ENCODE data around the gene TM9SF4. TPM values are rescaled to one million over a fixed set of nuclear protein-coding genes. Genes with fewer than 3 reads are reported as not detected.

Gene TM9SF4
- total and polyA plus RNA-seq, 2 of the 8 experiments (the other 6 are each of a cell fraction or from before 2014, with no cell fraction given): 38.4 to 68.7 TPM

GRCh38 chr20:32098786-32099185 is 10.7 kb upstream of the TM9SF4 start:
- no peak for DNase-seq (ENCODE audit: low read depth in 1 of 2, low spot score in 2 of 2)
- H2AFZ ChIP-seq (ENCODE audit: low read length): no peak overlapping the region
- no peak for TF ChIP-seq TEAD4 (IDR thresholded peaks at IDR 0.05; ENCODE audit: low read depth, low read length)
- TF ChIP-seq ASH2L (IDR thresholded peaks at IDR 0.05; ENCODE audit: low read length): no peak
- no peak for TF ChIP-seq CHD2 (IDR thresholded peaks at IDR 0.05; ENCODE audit: low read length)
- no peak for TF ChIP-seq SIX5 (IDR thresholded peaks at IDR 0.05; ENCODE audit: low read depth, low read length)
- TF ChIP-seq RNF2 (IDR thresholded peaks at IDR 0.05; ENCODE audit: borderline replicate concordance, low read depth, low read length, missing control alignments, poor library complexity, severe bottlenecking): no peak
- TF ChIP-seq GTF2F1 (IDR thresholded peaks at IDR 0.05; ENCODE audit: borderline replicate concordance, low read depth, low read length): no peak
- no peak for TF ChIP-seq RFX5 (IDR thresholded peaks at IDR 0.05; ENCODE audit: borderline replicate concordance, low read depth, low read length)
- no peak for TF ChIP-seq KDM5A (IDR thresholded peaks at IDR 0.05; ENCODE audit: low read length)
- TF ChIP-seq CTBP2 (IDR thresholded peaks at IDR 0.05; ENCODE audit: borderline replicate concordance, insufficient read depth, insufficient read length, low read length): no peak
- TF ChIP-seq RBBP5 (IDR thresholded peaks at IDR 0.05; ENCODE audit: borderline replicate concordance, low read depth, low read length): no peak
- TF ChIP-seq FOSL1 (IDR thresholded peaks at IDR 0.05; ENCODE audit: insufficient read depth, low read depth, low read length): no peak
- TF ChIP-seq HDAC2 (IDR thresholded peaks at IDR 0.05; ENCODE audit: borderline replicate concordance in 1 of 2, low read depth in 2 of 2, low read length in 2 of 2): no peak
- TF ChIP-seq CEBPB (IDR thresholded peaks at IDR 0.05; ENCODE audit: low read depth, low read length): no peak

More at GRCh38 chr20:32098786-32099185, 10.7 kb upstream of the TM9SF4 start:
- Histone ChIP-seq H4K8ac (ENCODE audit: extremely low read depth, insufficient read depth, low read length) (no peak overlapping the region), H4K20me1 (replicated peaks in 1 of 2; ENCODE audit: control insufficient read depth in 1 of 2, insufficient read depth in 2 of 2, low read length in 2 of 2) (no peaks in the 10 kb centered on the region), H3K9me3 (ENCODE audit: insufficient read depth in 2 of 2, low read depth in 1 of 2, low read length in 1 of 2) (no peaks in the 10 kb centered on the region), H2AK5ac (ENCODE audit: low read depth, low read length) (no peak overlapping the region), H2BK5ac (ENCODE audit: low read depth, low read length) (no peak overlapping the region), H2BK12ac (ENCODE audit: low read depth, low read length) (no peak overlapping the region), H3K27ac (ENCODE audit: low read depth, low read length) (no peak overlapping the region), H3K4me1 (replicated peaks in 1 of 4; ENCODE audit: control insufficient read depth in 3 of 4, insufficient read depth in 4 of 4, low read length in 3 of 4) (no peaks in the 10 kb centered on the region; a peak in 1 of 7 replicates), H2BK15ac (ENCODE audit: low read length) (no peak overlapping the region), H3K79me2 (ENCODE audit: control insufficient read depth in 1 of 2, insufficient read depth in 2 of 2, low read length in 2 of 2) (no peaks in the 10 kb centered on the region), H3K14ac (ENCODE audit: insufficient read length) (no peak overlapping the region), H3K4me3 (ENCODE audit: extremely low read depth in 1 of 4, insufficient read depth in 2 of 4, low read depth in 3 of 4, low read length in 4 of 4) (no peak overlapping the region), H3K36me3 (ENCODE audit: control insufficient read depth in 2 of 4, insufficient read depth in 4 of 4, low read length in 3 of 4) (no peaks in the 10 kb centered on the region), H4K5ac (ENCODE audit: insufficient read length, low read depth, low read length) (no peak overlapping the region), H2BK20ac (ENCODE audit: low read length) (no peak overlapping the region), H4K91ac (replicated peaks; ENCODE audit: insufficient read length, low read length) (no peak overlapping the region), H3K4me2 (ENCODE audit: insufficient read depth in 1 of 2, low read depth in 2 of 2, low read length in 2 of 2) (no peak overlapping the region), H3K27me3 (replicated peaks in 1 of 4; ENCODE audit: control insufficient read depth in 3 of 4, extremely low read depth in 1 of 4, insufficient read depth in 3 of 4, low read length in 3 of 4) (peaks cover 0 to 4% (median 1%) of the 10 kb centered on the region in 4 experiments; a peak in 3 of 7 replicates), H3K18ac (ENCODE audit: extremely low read depth, low read length) (no peak overlapping the region), H2BK120ac (replicated peaks; ENCODE audit: low read depth, low read length) (no peak overlapping the region), H3K4ac (replicated peaks; ENCODE audit: insufficient read length, low read depth, low read length) (no peak overlapping the region), H3K23me2 (ENCODE audit: low read depth, low read length) (no peaks in the 10 kb centered on the region), H3K56ac (replicated peaks; ENCODE audit: insufficient read length, low read depth, low read length) (no peak overlapping the region), H3K9ac (replicated peaks in 1 of 4; ENCODE audit: extremely low read depth in 1 of 4, low read depth in 3 of 4, low read length in 3 of 4) (no peak overlapping the region), H3K79me1 (ENCODE audit: low read depth, low read length) (no peaks in the 10 kb centered on the region), H3K23ac (ENCODE audit: insufficient read length) (no peak overlapping the region)
- CTCF ChIA-PET (ENCODE audit: partially characterized antibody): interaction anchor here (0.6 to 1.1 kb wide), 4 partner anchors 9 to 536 kb away, joined by 3 read pairs; no protein-coding TSS in a partner anchor
- POLR2A ChIA-PET (ENCODE audit: partially characterized antibody): interaction anchor here (0.8 kb wide), 2 partner anchors 9 to 70 kb away, joined by 3 read pairs; no protein-coding TSS in a partner anchor
- no peak for FAIRE-seq
- 89% methylated on average over 6 of the region's 6 CpGs; no CpG with 5 or more reads in 1 of the 2 experiments for WGBS, 2 experiments (ENCODE audit: extremely low coverage in 1 of 2, insufficient coverage in 1 of 2, insufficient read length in 1 of 2, insufficient replicate concordance in 2 of 2, low coverage in 1 of 2, low lambda C conversion rate in 2 of 2, missing lambda C conversion rate in 1 of 2)

Data from H1 (cell line).